ENCODE data around the gene DHODH.

DNA sequence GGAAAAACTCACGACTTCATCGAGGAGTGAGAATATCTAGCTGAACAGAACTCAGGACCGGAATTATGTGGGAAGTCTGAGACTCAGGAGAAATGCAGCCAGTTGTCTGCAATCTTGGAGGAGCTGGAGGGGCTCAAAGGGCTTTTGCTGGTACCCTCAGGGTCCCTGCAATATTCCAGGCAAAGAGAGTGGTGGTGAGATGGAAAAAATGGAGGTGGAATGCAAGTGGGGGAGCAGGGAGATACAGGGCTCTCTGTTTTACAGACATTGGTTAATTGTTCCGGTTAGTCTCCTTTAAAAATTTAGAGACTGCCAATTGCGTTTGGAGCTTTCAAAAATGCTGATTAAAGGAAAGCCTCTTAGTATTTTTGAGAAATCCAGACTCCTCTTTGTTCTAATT lies 27.6 kb downstream of the DHODH start:
- TF ChIP-seq CTCF (conservative IDR thresholded peaks at IDR 0.05) (no peak), ZFX (IDR thresholded peaks at IDR 0.05) (no peak)
